Right lobe of liver (tissue), 4 donors: ENCODE results near the gene DQX1.

Experiments used
- CTCF ChIP-seq, 4 donors: fragments of 200-600 bp in 3 of 4; fragments of 450-650 bp in 1 of 4; IDR thresholded peaks; one replicate each; pipeline versions ENCODE4 v1.5.1 to v1.8.0; 2016 to 2022; ENCODE audit warnings: antibody characterized with exemption in 4 of 4, mild to moderate bottlenecking in 2 of 4
- POLR2A ChIP-seq: fragments of 450-650 bp; IDR thresholded peaks from one replicate; pipeline ENCODE4 v1.6.1; 2017; ENCODE audit warnings: antibody characterized with exemption, mild to moderate bottlenecking
- donor health status: DM: no; HTN: no; CAD: no.
- donor health status: DM: no; HTN: no; CAD: no.
- donor health status: DM: no; HTN: yes; CAD: no.

GRCh38 chr2:74474481-74474880, 51.5 kb downstream of the DQX1 start:
- TF ChIP-seq CTCF (IDR thresholded peaks at IDR 0.05) (no peak), POLR2A (no peak)
